ENCODE measurements around the gene DNM3. TPM values are rescaled to one million over a fixed set of nuclear protein-coding genes. Genes with fewer than 3 reads are reported as not detected.
A peak's percentile ranks its signal among the peaks of the same experiment; 100 is the strongest.

The DNM3 gene
- total and polyA plus RNA-seq, 9 of the 15 experiments (the other 6 are each of a cell fraction or from before 2014, with no cell fraction given): 0.08 to 0.36 (median 0.22) TPM; not detected in 1

GRCh38 chr1:171984850-171985485 is 143.7 kb downstream of the DNM3 start (continued):
- peak; percentile 70 for TF ChIP-seq SMC3 (conservative IDR thresholded peaks at IDR 0.05; ENCODE audit: insufficient read depth, low read depth, low read length)
- peak; percentile 59; the same call in 1 of the 2 replicates for TF ChIP-seq ETV1 (tag; conservative IDR thresholded peaks at IDR 0.05; ENCODE audit: low read depth)
- no peak for TF ChIP-seq ZBTB34 (CRISPR knock-in tag; IDR thresholded peaks at IDR 0.05)
- TF ChIP-seq USF2 (CRISPR knock-in tag; IDR thresholded peaks at IDR 0.05): no peak
- no peak for TF ChIP-seq FOXO4 (CRISPR knock-in tag; IDR thresholded peaks at IDR 0.05)
- peak; percentile 62 to 78 (median 67); a peak in 5 of 6 replicates for TF ChIP-seq CTCF (IDR thresholded peaks at IDR 0.05 in 2 of 3, conservative IDR thresholded peaks at IDR 0.05 in 1 of 3; ENCODE audit: insufficient read depth in 2 of 3, low read depth in 1 of 3, low read length in 3 of 3)
- peak; percentile 69 to 87 for TF ChIP-seq RAD21 (CRISPR knock-in tag; conservative IDR thresholded peaks at IDR 0.05 in 1 of 2, IDR thresholded peaks at IDR 0.05 in 1 of 2)
- TF ChIP-seq ZFP1 (CRISPR knock-in tag; IDR thresholded peaks at IDR 0.05): no peak
- TF ChIP-seq KHSRP (IDR thresholded peaks at IDR 0.05): no peak
- TF ChIP-seq ZNF696 (CRISPR knock-in tag; conservative IDR thresholded peaks at IDR 0.05): no peak
